ENCODE measurements around the gene PLS3.

The PLS3 gene

DNA sequence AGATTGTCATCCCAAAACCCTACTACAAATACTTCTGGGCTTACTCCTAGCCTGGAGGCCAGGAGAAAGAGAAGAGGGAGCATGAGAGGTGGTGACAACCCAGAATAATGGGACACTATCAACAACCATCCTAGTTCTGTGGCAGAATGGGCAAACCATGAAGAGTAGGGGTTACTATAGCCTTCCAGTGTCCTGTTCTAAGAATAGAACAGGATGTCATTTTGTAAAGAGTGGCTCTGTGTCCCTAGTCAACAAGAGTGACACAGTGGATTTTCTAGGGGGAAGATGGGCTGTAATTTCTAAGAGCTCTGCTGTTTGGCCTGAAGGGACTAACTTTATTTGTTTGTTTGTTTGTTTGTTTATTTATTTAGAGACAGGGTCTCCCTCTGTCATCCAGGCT, 136.0 kb downstream of the PLS3 start:
- DNase-seq: no peak

DNA sequence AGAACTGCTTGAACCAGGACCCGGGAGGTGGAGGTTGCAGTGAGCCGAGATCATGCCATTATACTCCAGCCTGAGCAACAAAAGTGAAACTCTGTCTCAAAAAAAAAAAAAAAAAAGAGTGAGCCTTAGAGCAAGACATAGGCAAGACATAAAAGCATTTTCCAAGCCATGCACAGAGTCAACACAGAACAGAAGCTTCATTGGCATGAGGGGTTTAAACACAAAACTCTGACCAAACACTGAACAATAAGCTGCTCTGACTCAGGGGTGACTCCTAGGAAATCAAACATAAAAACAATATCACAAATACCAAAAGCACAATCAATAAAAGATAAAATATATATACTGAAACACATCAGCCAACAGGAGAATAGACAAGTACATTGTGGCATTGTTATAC, 136.8 kb downstream of the PLS3 start:
- no peak for DNase-seq

Measured in NCI-H1092 (cell line).